K562 (cell line): Measurements from ENCODE around the gene COL4A4. TPM values are rescaled to one million over a fixed set of nuclear protein-coding genes. Genes with fewer than 3 reads are reported as not detected.

Experiments
- ATAC-seq: fragments of 200-7000 bp; cut with Tn5 transposase; 3 replicates; pipeline ENCODE4 v1.9.1; 2020; ENCODE audit warnings: moderate library complexity
- BruUV-seq: library from RNA; stranded (reverse); fragments of 400-500 nt; replicated peaks from 2 replicates; lab custom pipeline; 2021; lab: Mats Ljungman, UMichigan
- CTCF ChIA-PET: fragments of 300-600 bp; formaldehyde crosslinking; extraction: SDS; loops from one replicate; lab custom pipeline; 2021; ENCODE audit warnings: low intra/inter-chr PET ratio; lab: Yijun Ruan, JAX
- POLR2A ChIA-PET: fragments of 300-600, 350-650 bp; sonication (Branson Sonifier 250); formaldehyde crosslinking; extraction: SDS; loops from one replicate; lab custom pipeline; 2021; ENCODE audit warnings: antibody characterized with exemption, inconsistent platforms; lab: Yijun Ruan, JAX
- DNase-seq, 4 experiments: peaks; one replicate each; pipeline versions ENCODE4 v3.0.0 to v3.0.0-alpha.2; 2011 to 2018; ENCODE audit warnings: low spot score in 3 of 4, mixed read lengths in 3 of 4; ENCODE audit errors: extremely low read depth in 1 of 4
- FAIRE-seq: peaks from 2 replicates; lab custom pipeline; 2011; peaks lifted over from hg19 to GRCh38; lab: Jason Lieb, UNC
- H2AFZ ChIP-seq: 2 replicates; pipeline ENCODE4 v1.6.0; 2011; ENCODE audit warnings: low read depth, low read length, control low read depth, inconsistent platforms
- H3K27ac ChIP-seq: fragments of 200-600 bp; 3 replicates; pipeline ENCODE4 v1.8.0; 2011; ENCODE audit warnings: low read depth, mild to moderate bottlenecking, control low read depth, inconsistent platforms, low read length, moderate library complexity, mixed read lengths; ENCODE audit errors: extremely low read depth
- H3K27me3 ChIP-seq, 2 experiments: fragments of 300-600 bp in 1 of 2; 2 replicates in 1 of 2; 3 replicates in 1 of 2; pipeline versions ENCODE4 v1.6.0 to v1.8.0; 2011; ENCODE audit warnings: inconsistent platforms in 2 of 2, low read length in 2 of 2, mild to moderate bottlenecking in 1 of 2, mixed read lengths in 1 of 2, moderate library complexity in 1 of 2; ENCODE audit not compliant: control insufficient read depth in 2 of 2, insufficient read depth in 2 of 2
- H3K36me3 ChIP-seq: fragments of 300-600 bp; 3 replicates; pipeline ENCODE4 v1.8.0; 2011; ENCODE audit warnings: mild to moderate bottlenecking, low read length, inconsistent platforms; ENCODE audit not compliant: control insufficient read depth, insufficient read depth
- H3K4me1 ChIP-seq, 2 experiments: fragments of 200-600 bp in 1 of 2; replicated peaks in 1 of 2; 2 replicates in 1 of 2; 3 replicates in 1 of 2; pipeline versions ENCODE4 v1.5.1 to v1.8.0; 2011; ENCODE audit warnings: inconsistent platforms in 2 of 2, low read length in 2 of 2, mild to moderate bottlenecking in 1 of 2, mixed read lengths in 1 of 2, moderate library complexity in 1 of 2; ENCODE audit not compliant: control insufficient read depth in 2 of 2, insufficient read depth in 2 of 2
- H3K4me2 ChIP-seq: 2 replicates; pipeline ENCODE4 v1.6.1; 2011; ENCODE audit warnings: low read length, control low read depth, inconsistent platforms, mixed read lengths; ENCODE audit not compliant: insufficient read depth
- H3K4me3 ChIP-seq: fragments of 200-600 bp; sonication (generic), shearing (Covaris generic); 2 replicates; pipeline ENCODE4 v1.5.1; 2016; ENCODE audit warnings: control low read depth, inconsistent platforms
- H3K79me2 ChIP-seq: fragments of 200-600 bp; 3 replicates; pipeline ENCODE4 v1.8.0; 2011; ENCODE audit warnings: low read length, inconsistent platforms; ENCODE audit not compliant: control insufficient read depth, insufficient read depth
- H3K9ac ChIP-seq, 2 experiments: 2 replicates each; pipeline versions ENCODE4 v1.6.0 to v1.6.1; 2011; ENCODE audit warnings: low read depth in 2 of 2, low read length in 2 of 2, control low read depth in 1 of 2, inconsistent platforms in 1 of 2, mild to moderate bottlenecking in 1 of 2, mixed read lengths in 1 of 2; ENCODE audit not compliant: insufficient read depth in 1 of 2
- H3K9me1 ChIP-seq: one replicate; pipeline ENCODE4 v1.6.0; 2011; ENCODE audit warnings: inconsistent platforms, mild to moderate bottlenecking, low read length, moderate library complexity; ENCODE audit not compliant: control insufficient read depth, insufficient read depth
- H3K9me3 ChIP-seq: replicated peaks from 2 replicates; pipeline ENCODE4 v1.5.1; 2011; ENCODE audit warnings: low read depth, low read length, inconsistent platforms; ENCODE audit not compliant: control insufficient read depth, insufficient read depth
- H4K20me1 ChIP-seq: replicated peaks from 2 replicates; pipeline ENCODE4 v1.6.1; 2011; ENCODE audit warnings: low read length, inconsistent platforms, mixed read lengths; ENCODE audit not compliant: control insufficient read depth, insufficient read depth
- BRCA1 ChIP-seq, 2 experiments: fragments of 450-650 bp in 1 of 2; sonication (generic) in 1 of 2; formaldehyde crosslinking in 1 of 2; IDR thresholded peaks; 2 replicates each; pipeline versions ENCODE4 v1.5.0 to v1.6.1; 2017 to 2020; ENCODE audit warnings: mild to moderate bottlenecking in 1 of 2, missing genetic modification reagents in 1 of 2
- C11orf30 ChIP-seq: fragments of 450-650 bp; IDR thresholded peaks from 2 replicates; pipeline ENCODE4 v1.6.1; 2016; ENCODE audit warnings: low read depth, mild to moderate bottlenecking
- EHMT2 ChIP-seq: fragments of 450-650 bp; IDR thresholded peaks from 2 replicates; pipeline ENCODE4 v1.6.1; 2018; ENCODE audit warnings: antibody characterized with exemption
- ETS2 ChIP-seq: IDR thresholded peaks from 2 replicates; pipeline ENCODE4 v1.6.1; 2016; ENCODE audit warnings: borderline replicate concordance, missing genetic modification characterization, mild to moderate bottlenecking, moderate library complexity, missing compliant biosample characterization; ENCODE audit not compliant: poor library complexity, severe bottlenecking
- KLF10 ChIP-seq: fragments of 250-450 bp; sonication (Bioruptor Pico); IDR thresholded peaks from 2 replicates; pipeline ENCODE4 v1.6.1; 2021; ENCODE audit warnings: matching md5 sums
- MAFG ChIP-seq: fragments of 450-650 bp; conservative IDR thresholded peaks from 2 replicates; pipeline ENCODE4 v1.6.1; 2016; ENCODE audit warnings: missing genetic modification characterization, missing compliant biosample characterization
- NCOR1 ChIP-seq: fragments of 450-650 bp; IDR thresholded peaks from 2 replicates; pipeline ENCODE4 v1.6.1; 2016; ENCODE audit warnings: mild to moderate bottlenecking, moderate library complexity
- NFE2 ChIP-seq: IDR thresholded peaks from 2 replicates; pipeline ENCODE4 v1.6.1; 2014; ENCODE audit warnings: antibody characterized with exemption, low read depth
- PCBP1 ChIP-seq: fragments of 200-400 bp; formaldehyde crosslinking; IDR thresholded peaks from 2 replicates; pipeline ENCODE4 v1.6.1; 2018; ENCODE audit warnings: mild to moderate bottlenecking, low read depth, low read length; ENCODE audit not compliant: poor library complexity, severe bottlenecking
- RBM15 ChIP-seq: fragments of 200-400 bp; formaldehyde crosslinking; IDR thresholded peaks from 2 replicates; pipeline ENCODE4 v1.6.1; 2018; ENCODE audit warnings: mild to moderate bottlenecking, low read length, moderate library complexity; ENCODE audit not compliant: insufficient read depth
- RBM17 ChIP-seq: fragments of 200-400 bp; formaldehyde crosslinking; IDR thresholded peaks from 2 replicates; pipeline ENCODE4 v1.6.1; 2017; ENCODE audit warnings: low read depth, mild to moderate bottlenecking, low read length, borderline replicate concordance
- SIRT6 ChIP-seq: IDR thresholded peaks from one replicate; pipeline ENCODE4 v1.6.1; 2012; ENCODE audit warnings: low read depth, mild to moderate bottlenecking, control low read depth, inconsistent platforms, low read length, moderate library complexity
- TCF7 ChIP-seq: sonication (generic); IDR thresholded peaks from 2 replicates; pipeline ENCODE4 v1.6.1; 2016; ENCODE audit warnings: antibody characterized with exemption, borderline replicate concordance
- ZNF316 ChIP-seq: fragments of 450-650 bp; IDR thresholded peaks from 2 replicates; pipeline ENCODE4 v1.6.1; 2016
- ZNF586 ChIP-seq: fragments of 450-650 bp; formaldehyde crosslinking; conservative IDR thresholded peaks from 2 replicates; pipeline ENCODE4 v1.4.0; 2020; ENCODE audit warnings: mild to moderate bottlenecking, moderate library complexity
- WGBS: fragments of 100-300 bp; shearing (Covaris generic); methylation state at CpG from one replicate; pipeline ENCODE4 v1.1.6; 2016; ENCODE audit warnings: low coverage, mixed read lengths; ENCODE audit not compliant: insufficient coverage; ENCODE audit errors: missing lambda C conversion rate; 5-methylcytosine and 5-hydroxymethylcytosine counted together
- in situ Hi-C: fragments of 300-500 bp; cut with MboI; formaldehyde crosslinking; loops from 4 replicates; pipeline ENCODE4 v1.15.0; 2018; ENCODE audit warnings: inconsistent platforms, mixed read lengths
- intact Hi-C: fragments of 100-400 bp; cut with micrococcal nuclease; formaldehyde crosslinking; loops from 2 replicates; pipeline ENCODE4 v1.14.2; 2022
- polyA plus RNA-seq, 8 experiments: library from polyadenylated mRNA; depleted of rRNA in 4 of 8; stranded (reverse) in 5 of 8; unstranded in 3 of 8; fragments of >200 nt; fragmentation: Nextera tagmentation in 2 of 8; fragmentation: Illumina TruSeq in 1 of 8; extraction: Ambion mirVana in 2 of 8; extraction: Trizol in 1 of 8; gene quantifications; 2 replicates each; pipeline versions ENCODE4 v1.2.1 to v1.2.3, GENCODE V29; 2011 to 2014; ENCODE audit warnings: inconsistent platforms in 1 of 8, missing spikeins in 1 of 8
- total RNA-seq, 7 experiments: library from RNA; depleted of rRNA in 6 of 7; stranded (reverse); fragments of >200 nt in 6 of 7; fragmentation: Illumina TruSeq in 2 of 7; extraction: Trizol in 2 of 7; gene quantifications; 2 replicates each; pipeline versions ENCODE4 v1.2.1 to v1.2.3, GENCODE V29; 2011 to 2021; ENCODE audit warnings: low replicate concordance in 1 of 7

Gene COL4A4
- total and polyA plus RNA-seq, 9 of the 15 experiments (the other 6 are each of a cell fraction or from before 2014, with no cell fraction given): under 0.01 to 0.01 TPM; not detected in 7

DNA sequence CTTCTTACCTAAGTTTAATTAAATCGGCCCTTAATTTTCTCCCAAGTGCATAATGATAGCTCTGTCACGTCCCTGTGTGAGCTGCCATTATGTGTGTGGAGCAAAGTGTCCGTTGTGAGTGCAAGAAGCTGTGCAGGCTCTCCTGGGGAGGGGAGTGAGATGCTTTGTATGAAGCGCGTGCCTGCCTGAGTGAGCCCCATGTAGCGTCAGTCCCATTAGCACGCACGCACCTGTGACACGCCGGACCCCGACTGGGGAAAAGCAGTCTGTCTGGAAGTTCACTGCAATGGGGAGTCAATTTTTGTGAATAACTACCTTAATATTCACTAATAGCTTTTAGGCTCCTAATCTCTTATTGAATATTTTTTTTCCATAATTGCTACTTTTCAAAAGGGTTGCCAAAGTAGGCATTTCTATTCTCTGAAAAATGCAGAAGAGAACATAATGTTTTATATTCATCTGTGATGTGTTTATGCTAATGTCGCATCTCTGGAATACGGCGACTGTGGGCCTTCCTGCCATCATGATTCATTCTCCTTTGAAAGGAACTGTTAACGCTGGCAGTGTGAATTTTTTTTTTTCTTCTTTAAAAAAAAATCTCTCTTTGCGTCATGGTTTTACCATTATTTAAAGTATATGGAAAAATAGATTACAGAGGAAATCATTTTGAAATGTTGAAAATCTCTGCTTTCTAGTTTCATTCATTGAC is 157.7 kb downstream of the COL4A4 start (continued):
- TF ChIP-seq RBM17: no peak
- no peak for TF ChIP-seq ZNF586 (CRISPR knock-in tag)
- no peak for TF ChIP-seq NCOR1

DNA sequence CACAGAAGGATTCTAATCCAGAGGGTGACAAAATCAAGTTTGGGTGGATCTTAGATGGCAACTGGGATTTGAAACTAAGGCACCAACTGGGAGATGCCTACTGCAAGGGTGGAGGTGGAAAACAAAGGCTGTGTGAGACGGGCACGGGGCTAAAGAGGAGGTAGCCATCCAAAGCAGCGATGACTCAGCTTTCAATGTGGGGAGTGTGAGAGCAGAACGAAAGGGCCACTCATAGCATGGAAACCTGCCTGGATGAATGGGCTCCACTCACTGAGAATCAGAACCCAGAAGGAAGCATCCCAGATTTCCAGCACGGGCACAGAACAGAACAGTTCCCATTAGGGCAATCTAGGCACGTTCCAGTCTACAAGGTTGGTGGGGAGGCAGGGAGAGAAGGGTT is 159.5 kb downstream of the COL4A4 start:
- FAIRE-seq: no peak
- TF ChIP-seq KLF10: no peak
- peak; percentile 34 for TF ChIP-seq ZNF316
- TF ChIP-seq RBM15: no peak
- no peak for TF ChIP-seq TCF7
- TF ChIP-seq ETS2 (tag): no peak
- TF ChIP-seq C11orf30: peak; percentile 59; the same call in 1 of the 2 replicates
- TF ChIP-seq MAFG (tag): peak; percentile 45
- TF ChIP-seq NFE2: peak; percentile 41; the same call in 1 of the 2 replicates
- no peak for TF ChIP-seq SIRT6
- TF ChIP-seq PCBP1: no peak
- no peak for TF ChIP-seq BRCA1 (IDR thresholded peaks at IDR 0.05)
- TF ChIP-seq BRCA1 (CRISPR knock-in tag; IDR thresholded peaks at IDR 0.05): no peak
- TF ChIP-seq EHMT2: no peak
- Histone ChIP-seq H3K9me3 (no peaks in the 10 kb centered on the region), H3K4me3 (no peak overlapping the region), H3K9me1 (no peaks in the 10 kb centered on the region), H3K4me2 (no peak overlapping the region), H3K79me2 (no peaks in the 10 kb centered on the region), H4K20me1 (no peaks in the 10 kb centered on the region), H3K4me1 (no peaks in the 10 kb centered on the region), H2AFZ (no peak overlapping the region; the same call in 1 of the 2 replicates), H3K36me3 (no peaks in the 10 kb centered on the region), H3K27me3 (peaks cover 0 to 4% of the 10 kb centered on the region in 2 experiments; a peak in 2 of 5 replicates), H3K9ac (no peak overlapping the region), H3K27ac (no peak overlapping the region)
- DNase-seq: peak in 2 of 4 experiments; percentile 6 to 8
- POLR2A ChIA-PET: interaction anchor here (0.6 kb wide), 2 partner anchors 44 to 787 kb away, joined by 3 to 4 read pairs; no protein-coding TSS in a partner anchor
- 9% methylated on average over 4 of the region's 6 CpGs for WGBS
- in situ Hi-C loops (no loop called here), intact Hi-C loops (no loop called here)
- CTCF ChIA-PET: no interaction called here
- peak; percentile 66; the same call in 2 of the 3 replicates for ATAC-seq
- no TSS peak for BruUV-seq
